Fibroblast of villous mesenchyme (primary cell): ENCODE measurements around the gene ASTL. TPM values are rescaled to one million over a fixed set of nuclear protein-coding genes. Genes with fewer than 3 reads are reported as not detected.

Source experiments
- DNase-seq: peaks from one replicate; pipeline ENCODE4 v3.0.0-alpha.2; 2010; ENCODE audit warnings: low read depth
- H3K4me3 ChIP-seq: 2 replicates; pipeline ENCODE4 v1.5.1; 2011; ENCODE audit warnings: low read depth, mild to moderate bottlenecking, low read length
- CTCF ChIP-seq: IDR thresholded peaks from 2 replicates; pipeline ENCODE4 v1.5.1; 2012; ENCODE audit warnings: low read depth, mild to moderate bottlenecking, low read length; ENCODE audit not compliant: insufficient read depth
- total RNA-seq: library from RNA; depleted of rRNA; stranded (reverse); fragments of >200 nt; gene quantifications from 2 replicates; pipeline ENCODE4 v1.2.3, GENCODE V29; 2012

Gene ASTL
- not detected in 2 replicates for total RNA-seq

DNA sequence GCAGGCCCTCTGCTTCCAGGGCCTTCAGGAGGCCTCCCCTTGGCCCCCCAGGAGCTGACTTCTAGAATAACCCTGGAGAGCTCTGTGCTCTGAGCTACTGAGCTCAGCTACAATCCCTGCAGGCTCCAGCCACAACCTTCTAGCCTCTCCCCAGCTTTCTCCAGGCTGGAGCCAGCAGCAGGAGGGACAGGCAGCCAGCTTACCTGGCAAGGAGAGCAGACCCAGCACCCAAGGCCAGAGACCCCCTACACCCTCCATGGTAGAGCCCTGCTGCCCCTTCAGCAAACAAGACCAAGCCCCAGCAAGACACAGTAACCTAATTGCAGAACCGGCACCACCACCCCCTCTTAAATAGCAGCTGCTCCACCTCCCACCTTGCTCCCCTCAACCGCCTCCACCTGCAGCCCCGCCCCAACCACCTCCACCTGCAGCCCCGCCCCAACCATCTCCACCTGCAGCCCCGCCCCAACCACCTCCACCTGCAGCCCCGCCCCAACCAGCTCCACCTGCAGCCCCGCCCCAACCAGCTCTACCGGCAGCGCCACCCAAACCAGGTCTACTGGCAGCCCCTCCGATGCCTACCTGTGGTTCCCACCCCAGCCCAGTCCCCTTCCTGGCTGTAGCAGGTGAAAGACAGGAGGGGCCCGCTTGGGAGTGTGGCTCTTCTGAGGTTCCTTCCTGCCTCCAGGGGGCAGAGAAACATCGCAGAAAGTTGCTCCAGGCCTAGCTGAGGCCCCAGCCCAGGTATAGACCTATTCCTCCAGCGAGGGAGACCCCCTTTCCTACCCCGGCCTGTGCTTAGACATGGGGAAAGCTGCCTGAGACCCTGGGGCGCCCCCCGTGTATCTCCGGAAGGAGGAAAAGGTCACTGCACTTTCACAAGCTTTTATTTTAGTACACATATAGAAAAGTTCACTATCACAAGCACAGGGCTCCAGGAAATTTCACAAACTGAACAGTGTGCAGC lies at the start of gene ASTL:
TSS of gene ASTL (minus strand) at position 324 of the 967 bp plus-strand sequence. CDS start at position 258, 66 bp downstream.
- peak; percentile 66 for TF ChIP-seq CTCF
- H3K4me3 ChIP-seq, result no peak within 1 kb of the TSS
- DNase-seq, result peak; percentile 44

- no peak for DNase-seq
- TF ChIP-seq CTCF, result no peak
- H3K4me3 ChIP-seq, result no peak overlapping the region
Measured at GRCh38 chr2:96186562-96186961, 48.3 kb upstream of the ASTL start.

DNA sequence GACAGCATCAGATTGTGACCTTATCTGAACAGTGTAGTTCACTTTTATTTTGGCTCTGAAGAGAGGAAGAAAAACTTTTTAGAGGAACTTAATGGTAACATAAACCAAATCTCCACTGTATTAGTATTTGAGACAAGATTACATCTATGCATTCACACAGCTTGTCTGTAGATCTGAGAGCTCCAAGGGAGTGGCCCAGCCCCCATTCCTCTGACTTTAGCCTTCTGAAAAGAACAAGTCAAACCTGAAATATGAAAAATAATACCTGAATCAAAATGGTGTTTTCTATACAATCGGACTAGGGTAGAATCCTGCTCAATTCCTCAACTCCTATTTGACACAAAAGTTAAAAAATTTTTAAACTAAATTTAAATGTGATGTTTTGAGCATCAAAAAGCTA lies 47.2 kb upstream of the ASTL start:
- TF ChIP-seq CTCF, result no peak
- H3K4me3 ChIP-seq, result no peak overlapping the region
- no peak for DNase-seq

GRCh38 chr2:96184989-96185388 lies 46.7 kb upstream of the ASTL start:
- TF ChIP-seq CTCF, result no peak
- DNase-seq, result no peak
- H3K4me3 ChIP-seq, result no peak overlapping the region

GRCh38 chr2:96184188-96184587 lies 45.9 kb upstream of the ASTL start:
- DNase-seq, result no peak
- TF ChIP-seq CTCF, result no peak

DNA sequence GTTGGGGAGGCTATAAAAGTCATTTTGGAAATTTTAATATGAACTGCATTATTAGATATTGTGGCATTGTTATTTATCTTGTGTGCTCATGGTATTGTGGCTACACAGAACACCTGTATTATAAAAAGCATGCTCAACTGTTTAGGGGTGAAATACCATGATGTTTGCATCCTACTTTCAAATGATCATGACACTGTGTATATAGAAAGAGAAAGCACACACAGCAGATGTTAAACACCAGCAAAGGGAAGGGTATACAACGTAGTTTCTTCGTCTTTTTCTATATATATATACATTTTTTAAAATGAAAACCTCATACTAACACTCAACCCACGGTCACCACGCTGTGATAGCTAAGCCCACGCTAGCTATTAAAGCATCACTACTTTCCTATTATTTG lies 43.2 kb upstream of the ASTL start:
- DNase-seq, result no peak
- no peak overlapping the region for H3K4me3 ChIP-seq
- TF ChIP-seq CTCF, result no peak

More at GRCh38 chr2:96184188-96184587, 45.9 kb upstream of the ASTL start:
- no peak overlapping the region for H3K4me3 ChIP-seq
